AG09319 (cell line): ENCODE measurements around the gene OR2L8.

Source experiments
- DNase-seq: peaks from one replicate; pipeline ENCODE4 v3.0.0-alpha.2; 2010; ENCODE audit warnings: low read depth; ENCODE audit errors: extremely low read depth
- CTCF ChIP-seq: IDR thresholded peaks from 2 replicates; pipeline ENCODE4 v1.5.1; 2011; ENCODE audit warnings: low read depth, mild to moderate bottlenecking, inconsistent platforms, low read length, moderate library complexity

Gene OR2L8

GRCh38 chr1:247942624-247943023, 6.0 kb upstream of the OR2L8 start:
- DNase-seq = no peak
- no peak for TF ChIP-seq CTCF

GRCh38 chr1:247953408-247953807, 4.8 kb downstream of the OR2L8 start:
- no peak for TF ChIP-seq CTCF
- DNase-seq = no peak

- no peak for DNase-seq
- TF ChIP-seq CTCF = no peak
Observed at GRCh38 chr1:247961791-247962190, 13.1 kb downstream of the OR2L8 start.

- TF ChIP-seq CTCF = no peak
- DNase-seq = no peak
Observed at GRCh38 chr1:247962911-247963588, 14.4 kb downstream of the OR2L8 start.

GRCh38 chr1:247964933-247965332, 16.3 kb downstream of the OR2L8 start, which contains the start of gene OR2AK2:
OR2AK2 (plus strand) TSS chr1:247965233; CDS start chr1:247965377, 144 bp downstream.
- DNase-seq = no peak
- no peak for TF ChIP-seq CTCF

GRCh38 chr1:247966532-247967204, 18.0 kb downstream of the OR2L8 start:
- no peak for DNase-seq

More at GRCh38 chr1:247966532-247967204, 18.0 kb downstream of the OR2L8 start:
- TF ChIP-seq CTCF = no peak
